HCT116 (cell line): Measurements from ENCODE around the gene CDK10. TPM values are rescaled to one million over a fixed set of nuclear protein-coding genes. Genes with fewer than 3 reads are reported as not detected.
"Not testable (repeated sequence)": the region's sequence is repeated elsewhere in the genome, so short reads cannot be mapped to it uniquely, and the experiment has no call there.

Experiments
- ATAC-seq: fragments of 200-7000 bp; cut with Tn5 transposase; 2 replicates; pipeline ENCODE4 v1.9.1; 2020; ENCODE audit warnings: mild to moderate bottlenecking, moderate library complexity
- BruUV-seq: library from RNA; stranded (reverse); fragments of 400-500 nt; replicated peaks from 2 replicates; lab custom pipeline; 2021; lab: Mats Ljungman, UMichigan
- CTCF ChIA-PET: fragments of 300-600 bp; sonication (Branson Sonifier 250); formaldehyde crosslinking; loops from one replicate; lab custom pipeline; 2021; ENCODE audit warnings: antibody characterized with exemption; lab: Charles Lee
- POLR2A ChIA-PET: fragments of 300-600, 350-600 bp; sonication (Branson Sonifier 250); formaldehyde crosslinking; loops from one replicate; lab custom pipeline; 2021; ENCODE audit warnings: antibody characterized with exemption; lab: Charles Lee
- RAD21 ChIA-PET, 2 experiments: fragments of 300-600 bp; sonication (Branson Sonifier 250); formaldehyde crosslinking; loops; one replicate each; lab custom pipeline; 2023; ENCODE audit warnings: low total read pairs in 2 of 2; ENCODE audit not compliant: uncharacterized antibody in 2 of 2, unreplicated experiment in 2 of 2, low non-redundant PET in 1 of 2; lab: Charles Lee
- DNase-seq: peaks from one replicate; pipeline ENCODE4 v3.0.0-alpha.2; 2010; ENCODE audit warnings: low read depth, low spot score
- H2AFZ ChIP-seq: fragments of 200-600 bp; shearing (Covaris generic), sonication (generic); 2 replicates; pipeline ENCODE4 v1.6.1; 2017; ENCODE audit warnings: low read depth, mixed run types, mixed read lengths, antibody characterized with exemption, low read length; ENCODE audit not compliant: poor library complexity, severe bottlenecking
- H3K27ac ChIP-seq: 2 replicates; pipeline ENCODE4 v1.5.1; 2012; ENCODE audit warnings: low read depth, low read length
- H3K27me3 ChIP-seq: fragments of 200-600 bp; sonication (generic); 2 replicates; pipeline ENCODE4 v1.6.1; 2016; ENCODE audit warnings: mixed run types, low read length, mixed read lengths; ENCODE audit not compliant: insufficient read depth
- H3K36me3 ChIP-seq, 2 experiments: fragments of 200-500 bp in 1 of 2; fragments of 200-600 bp in 1 of 2; sonication (Bioruptor generic) in 1 of 2; sonication (generic) in 1 of 2; 2 replicates each; pipeline versions ENCODE4 v1.5.1 to v1.6.1; 2014 to 2016; ENCODE audit warnings: low read length in 2 of 2, inconsistent platforms in 1 of 2, mixed read lengths in 1 of 2, mixed run types in 1 of 2; ENCODE audit not compliant: insufficient read depth in 2 of 2, control insufficient read depth in 1 of 2
- H3K4me1 ChIP-seq, 2 experiments: fragments of 200-600 bp in 1 of 2; sonication (generic) in 1 of 2; 2 replicates each; pipeline versions ENCODE4 v1.5.1 to v1.6.1; 2012 to 2017; ENCODE audit warnings: low read length in 2 of 2, inconsistent platforms in 1 of 2, mild to moderate bottlenecking in 1 of 2, mixed read lengths in 1 of 2, mixed run types in 1 of 2, moderate library complexity in 1 of 2; ENCODE audit not compliant: insufficient read depth in 2 of 2, control insufficient read depth in 1 of 2
- H3K4me2 ChIP-seq: fragments of 200-600 bp; sonication (generic); 2 replicates; pipeline ENCODE4 v1.6.1; 2017; ENCODE audit warnings: mixed run types, low read length, mixed read lengths
- H3K4me3 ChIP-seq, 2 experiments: fragments of 200-600 bp in 1 of 2; sonication (generic) in 1 of 2; replicated peaks in 1 of 2; 2 replicates each; pipeline ENCODE4 v1.5.1; 2011 to 2016; ENCODE audit warnings: low read length in 2 of 2, control low read depth in 1 of 2, low read depth in 1 of 2, mild to moderate bottlenecking in 1 of 2, mixed read lengths in 1 of 2, mixed run types in 1 of 2
- H3K79me2 ChIP-seq: fragments of 200-600 bp; sonication (generic); 2 replicates; pipeline ENCODE4 v1.6.1; 2017; ENCODE audit warnings: mild to moderate bottlenecking, mixed run types, low read length, moderate library complexity, mixed read lengths; ENCODE audit not compliant: insufficient read depth
- H3K9ac ChIP-seq: fragments of 200-600 bp; sonication (generic); 2 replicates; pipeline ENCODE4 v1.6.1; 2016; ENCODE audit warnings: low read length, mixed read lengths
- H3K9me2 ChIP-seq: fragments of 200-600 bp; sonication (generic), shearing (Covaris generic); 2 replicates; pipeline ENCODE4 v1.6.1; 2017; ENCODE audit warnings: mixed run types, mild to moderate bottlenecking, moderate library complexity; ENCODE audit not compliant: insufficient read depth
- H3K9me3 ChIP-seq, 2 experiments: fragments of 200-500 bp in 1 of 2; fragments of 200-600 bp in 1 of 2; sonication (Bioruptor generic) in 1 of 2; sonication (generic) in 1 of 2; 2 replicates each; pipeline ENCODE4 v1.6.1; 2014 to 2017; ENCODE audit warnings: low read length in 2 of 2, mixed read lengths in 2 of 2, inconsistent platforms in 1 of 2, low read depth in 1 of 2, mild to moderate bottlenecking in 1 of 2, mixed run types in 1 of 2, moderate library complexity in 1 of 2; ENCODE audit not compliant: control insufficient read depth in 1 of 2, insufficient read depth in 1 of 2
- H4K20me1 ChIP-seq: fragments of 200-600 bp; sonication (generic), shearing (Covaris generic); 2 replicates; pipeline ENCODE4 v1.6.1; 2017; ENCODE audit warnings: mixed run types, mild to moderate bottlenecking, moderate library complexity; ENCODE audit not compliant: insufficient read depth
- CBX3 ChIP-seq: IDR thresholded peaks from 2 replicates; pipeline ENCODE4 v1.6.1; 2012; ENCODE audit warnings: low read depth
- RAD21 ChIP-seq: IDR thresholded peaks from 2 replicates; pipeline ENCODE4 v1.6.1; 2012; ENCODE audit warnings: low read depth, mild to moderate bottlenecking
- intact Hi-C: fragments of 100-400 bp; cut with micrococcal nuclease; formaldehyde crosslinking; loops from 2 replicates; pipeline ENCODE4 v1.10.0; 2022
- total RNA-seq: library from RNA; stranded (reverse); gene quantifications from one replicate; pipeline ENCODE4 v1.2.1, GENCODE V29; 2021; ENCODE audit not compliant: unreplicated experiment
- TF ChIP-seq, protein P1 (sequence below), 3 experiments: fragments of 200-600 bp in 1 of 3; sonication (generic) in 1 of 3; IDR thresholded peaks in 2 of 3; conservative IDR thresholded peaks in 1 of 3; 2 replicates each; pipeline ENCODE4 v1.5.1; 2012 to 2017; ENCODE audit warnings: low read depth in 2 of 3, low read length in 2 of 3, antibody characterized with exemption in 1 of 3, borderline replicate concordance in 1 of 3, control low read depth in 1 of 3, mild to moderate bottlenecking in 1 of 3, mixed read lengths in 1 of 3, mixed run types in 1 of 3, moderate library complexity in 1 of 3; ENCODE audit not compliant: insufficient read depth in 1 of 3

CDK10 gene
- total RNA-seq, 1 experiment from 2014 or later = 165 TPM

DNA sequence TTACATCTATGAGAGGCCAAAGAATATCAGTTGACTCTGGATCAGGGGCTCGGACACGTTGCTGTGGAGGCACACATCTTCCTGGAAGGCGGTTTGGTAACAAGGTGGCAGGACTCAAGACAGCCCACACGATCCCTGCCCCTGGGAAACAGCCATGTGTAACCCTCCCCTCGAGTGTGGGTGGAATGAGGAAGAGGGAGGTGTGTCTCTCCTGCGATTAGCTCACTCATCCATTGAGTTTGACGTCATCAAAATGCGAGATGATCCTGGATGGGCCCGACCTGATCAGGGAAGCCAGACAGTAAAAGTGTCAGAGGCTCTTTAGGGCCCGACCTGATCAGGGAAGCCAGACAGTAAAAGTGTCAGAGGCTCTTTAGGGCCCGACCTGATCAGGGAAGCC lies 22.3 kb upstream of the CDK10 start:
- H3K27me3 ChIP-seq, H3K9ac ChIP-seq, H4K20me1 ChIP-seq, H3K9me3 ChIP-seq, BruUV-seq, CTCF ChIA-PET, H2AFZ ChIP-seq, H3K9me2 ChIP-seq, H3K4me1 ChIP-seq, H3K4me3 ChIP-seq, ATAC-seq, H3K4me2 ChIP-seq, intact Hi-C loops, DNase-seq, H3K27ac ChIP-seq: not testable (repeated sequence)
- POLR2A ChIA-PET = interaction anchor here (0.8 kb wide), 1 partner anchor 36 kb away, joined by 3 read pairs; no protein-coding TSS in a partner anchor
- Histone ChIP-seq H3K79me2 (peaks cover 25% of the 10 kb centered on the region), H3K36me3 (peaks cover 19 to 56% of the 10 kb centered on the region in 2 experiments)
- RAD21 ChIA-PET = interaction anchor here in 1 of 2 experiments (0.5 kb wide), 1 partner anchor 48 kb away, joined by 4 read pairs; no protein-coding TSS in a partner anchor

GRCh38 chr16:89667000-89667399 lies 19.5 kb upstream of the CDK10 start:
- RAD21 ChIA-PET, H3K4me2 ChIP-seq, H3K27me3 ChIP-seq, H3K4me1 ChIP-seq, H2AFZ ChIP-seq, H3K27ac ChIP-seq, H3K79me2 ChIP-seq, H3K9me2 ChIP-seq, BruUV-seq, H3K9ac ChIP-seq, H3K4me3 ChIP-seq, H3K9me3 ChIP-seq, H4K20me1 ChIP-seq: not testable (repeated sequence)
- peaks cover 2 to 30% of the 10 kb centered on the region in 2 experiments; a peak in 2 of 4 replicates for H3K36me3 ChIP-seq
- CTCF ChIA-PET = interaction anchor here (0.9 to 1.0 kb wide), 2 partner anchors 20 kb away, joined by 3 read pairs; partner anchors contain the start of gene CDK10
- TF ChIP-seq, protein P1, sequence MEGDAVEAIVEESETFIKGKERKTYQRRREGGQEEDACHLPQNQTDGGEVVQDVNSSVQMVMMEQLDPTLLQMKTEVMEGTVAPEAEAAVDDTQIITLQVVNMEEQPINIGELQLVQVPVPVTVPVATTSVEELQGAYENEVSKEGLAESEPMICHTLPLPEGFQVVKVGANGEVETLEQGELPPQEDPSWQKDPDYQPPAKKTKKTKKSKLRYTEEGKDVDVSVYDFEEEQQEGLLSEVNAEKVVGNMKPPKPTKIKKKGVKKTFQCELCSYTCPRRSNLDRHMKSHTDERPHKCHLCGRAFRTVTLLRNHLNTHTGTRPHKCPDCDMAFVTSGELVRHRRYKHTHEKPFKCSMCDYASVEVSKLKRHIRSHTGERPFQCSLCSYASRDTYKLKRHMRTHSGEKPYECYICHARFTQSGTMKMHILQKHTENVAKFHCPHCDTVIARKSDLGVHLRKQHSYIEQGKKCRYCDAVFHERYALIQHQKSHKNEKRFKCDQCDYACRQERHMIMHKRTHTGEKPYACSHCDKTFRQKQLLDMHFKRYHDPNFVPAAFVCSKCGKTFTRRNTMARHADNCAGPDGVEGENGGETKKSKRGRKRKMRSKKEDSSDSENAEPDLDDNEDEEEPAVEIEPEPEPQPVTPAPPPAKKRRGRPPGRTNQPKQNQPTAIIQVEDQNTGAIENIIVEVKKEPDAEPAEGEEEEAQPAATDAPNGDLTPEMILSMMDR (IDR thresholded peaks at IDR 0.05 in 2 of 3, conservative IDR thresholded peaks at IDR 0.05 in 1 of 3; ENCODE audit: borderline replicate concordance in 1 of 3, insufficient read depth in 1 of 3, low read depth in 2 of 3, low read length in 2 of 3) = peak; percentile 59 to 72 (median 70); a peak in 5 of 6 replicates
- peak; percentile 98 for TF ChIP-seq CBX3
- TF ChIP-seq RAD21 = peak; percentile 79
- peak; percentile 46; the same call in 1 of the 2 replicates for ATAC-seq
- intact Hi-C loops = loop anchor here (2.0 kb wide), 2 partner anchors 68 to 92 kb away; partner anchors contain the start of gene CPNE7
- POLR2A ChIA-PET = interaction anchor here (0.8 kb wide), 1 partner anchor 102 kb away, joined by 4 read pairs; no protein-coding TSS in a partner anchor
- DNase-seq = peak; percentile 60
